PC-9 (cell line): ENCODE measurements around the gene ROBO1. TPM values are rescaled to one million over a fixed set of nuclear protein-coding genes. Genes with fewer than 3 reads are reported as not detected.

Experiments
- BruUV-seq: library from RNA; stranded (reverse); fragments of 400-500 nt; replicated peaks from 2 replicates; lab custom pipeline; 2021; lab: Mats Ljungman, UMichigan
- CTCF ChIA-PET: fragments of 300-600 bp; sonication (Branson Sonifier 250); formaldehyde crosslinking; loops from one replicate; lab custom pipeline; 2022; ENCODE audit warnings: antibody characterized with exemption; lab: Charles Lee
- POLR2A ChIA-PET: fragments of 300-600 bp; sonication (Branson Sonifier 250); formaldehyde crosslinking; loops from one replicate; lab custom pipeline; 2022; ENCODE audit warnings: antibody characterized with exemption; ENCODE audit not compliant: unreplicated experiment; lab: Charles Lee
- DNase-seq, 2 experiments: peaks; one replicate each; pipeline versions ENCODE4 v3.0.0 to v3.0.0-alpha.2; 2015 to 2022; ENCODE audit warnings: mixed read lengths in 1 of 2
- H2AFZ ChIP-seq: fragments of 200-600 bp; sonication (generic); 2 replicates; pipeline ENCODE4 v1.8.1; 2017; ENCODE audit warnings: antibody characterized with exemption
- H3F3A ChIP-seq: fragments of 200-600 bp; sonication (generic); 2 replicates; pipeline ENCODE4 v1.8.1; 2017; ENCODE audit warnings: antibody characterized with exemption, mild to moderate bottlenecking, low read depth; ENCODE audit not compliant: insufficient read depth
- H3K27ac ChIP-seq: fragments of 200-600 bp; sonication (generic); 2 replicates; pipeline ENCODE4 v1.6.1; 2016; ENCODE audit warnings: mixed run types
- H3K27me3 ChIP-seq: fragments of 200-600 bp; sonication (generic); 2 replicates; pipeline ENCODE4 v1.6.1; 2016; ENCODE audit warnings: low read depth, mixed run types; ENCODE audit not compliant: insufficient read depth
- H3K36me3 ChIP-seq: fragments of 200-600 bp; sonication (generic); 2 replicates; pipeline ENCODE4 v1.6.1; 2016; ENCODE audit warnings: low read depth, mixed run types
- H3K4me1 ChIP-seq: fragments of 200-600 bp; sonication (generic); replicated peaks from 2 replicates; pipeline ENCODE4 v1.6.1; 2016; ENCODE audit warnings: mixed run types; ENCODE audit not compliant: insufficient read depth
- H3K4me2 ChIP-seq: fragments of 200-600 bp; sonication (generic); 2 replicates; pipeline ENCODE4 v1.6.1; 2017; ENCODE audit warnings: mixed run types
- H3K4me3 ChIP-seq: fragments of 200-600 bp; sonication (generic); 2 replicates; pipeline ENCODE4 v1.6.1; 2016; ENCODE audit warnings: mixed run types
- H3K79me2 ChIP-seq: fragments of 200-600 bp; sonication (generic); 2 replicates; pipeline ENCODE4 v1.6.1; 2017; ENCODE audit warnings: low read depth, mixed run types
- H3K9me2 ChIP-seq: fragments of 200-600 bp; sonication (generic); 2 replicates; pipeline ENCODE4 v1.8.1; 2017; ENCODE audit warnings: mild to moderate bottlenecking; ENCODE audit not compliant: insufficient read depth
- H3K9me3 ChIP-seq: fragments of 200-600 bp; sonication (generic); 2 replicates; pipeline ENCODE4 v1.8.1; 2016; ENCODE audit warnings: low read depth; ENCODE audit not compliant: insufficient read depth
- H4K20me1 ChIP-seq: fragments of 200-600 bp; sonication (generic); 2 replicates; pipeline ENCODE4 v1.8.1; 2017; ENCODE audit not compliant: insufficient read depth
- CTCF ChIP-seq: fragments of 200-600 bp; sonication (generic); conservative IDR thresholded peaks from 2 replicates; pipeline ENCODE4 v1.6.1; 2017; ENCODE audit warnings: mixed run types, antibody characterized with exemption, mild to moderate bottlenecking, moderate library complexity
- EZH2 ChIP-seq: fragments of 200-600 bp; sonication (generic); IDR thresholded peaks from 2 replicates; pipeline ENCODE4 v1.8.0; 2017; ENCODE audit warnings: antibody characterized with exemption, low read depth
- intact Hi-C: fragments of 100-400 bp; cut with micrococcal nuclease; formaldehyde crosslinking; loops from one replicate; pipeline ENCODE4 v1.10.0; 2022; ENCODE audit not compliant: unreplicated experiment
- total RNA-seq: library from RNA; stranded (reverse); gene quantifications from 2 replicates; pipeline ENCODE4 v1.2.3, GENCODE V29; 2021

ROBO1 gene
- total RNA-seq, 1 experiment from 2014 or later, result 17.5 TPM

GRCh38 chr3:79250746-79251145, 517.1 kb downstream of the ROBO1 start:
- no peak for TF ChIP-seq EZH2
- no peak for TF ChIP-seq CTCF
- Histone ChIP-seq H3K4me2 (no peak overlapping the region), H3K4me1 (no peaks in the 10 kb centered on the region), H3K9me2 (0 out of 2 replicates have a peak, but pooled peaks cover 3% of the 10 kb centered on the region), H3K36me3 (no peaks in the 10 kb centered on the region), H3K4me3 (no peak overlapping the region), H3K79me2 (no peaks in the 10 kb centered on the region), H3F3A (no peaks in the 10 kb centered on the region), H3K9me3 (no peaks in the 10 kb centered on the region), H3K27ac (no peak overlapping the region), H3K27me3 (no peaks in the 10 kb centered on the region), H2AFZ (no peak overlapping the region), H4K20me1 (no peaks in the 10 kb centered on the region)
- ChIA-PET POLR2A (no interaction called here), CTCF (no interaction called here)
- no peak for DNase-seq
- BruUV-seq, result no TSS peak
- intact Hi-C loops, result no loop called here

GRCh38 chr3:79249701-79250100, 518.1 kb downstream of the ROBO1 start:
- BruUV-seq, result no TSS peak
- DNase-seq, result no peak
- intact Hi-C loops, result no loop called here
- Histone ChIP-seq H2AFZ (no peak overlapping the region), H3K27ac (no peak overlapping the region), H4K20me1 (no peaks in the 10 kb centered on the region), H3K9me2 (0 out of 2 replicates have a peak, but pooled peaks cover 3% of the 10 kb centered on the region), H3F3A (no peaks in the 10 kb centered on the region), H3K27me3 (no peaks in the 10 kb centered on the region), H3K9me3 (no peaks in the 10 kb centered on the region), H3K4me2 (no peak overlapping the region), H3K4me1 (no peaks in the 10 kb centered on the region), H3K4me3 (no peak overlapping the region), H3K79me2 (no peaks in the 10 kb centered on the region), H3K36me3 (no peaks in the 10 kb centered on the region)
- TF ChIP-seq CTCF, result no peak
- no peak for TF ChIP-seq EZH2
- POLR2A ChIA-PET, result no interaction called here
- CTCF ChIA-PET, result no interaction called here

GRCh38 chr3:79247725-79248043, 520.1 kb downstream of the ROBO1 start:
- intact Hi-C loops, result no loop called here
- H3F3A ChIP-seq, result no peaks in the 10 kb centered on the region
- ChIA-PET CTCF (no interaction called here), POLR2A (no interaction called here)
- TF ChIP-seq EZH2, result no peak
- TF ChIP-seq CTCF, result no peak
- no peaks in the 10 kb centered on the region for H3K79me2 ChIP-seq
- no peaks in the 10 kb centered on the region for H4K20me1 ChIP-seq
- no TSS peak for BruUV-seq
- no peak overlapping the region for H3K27ac ChIP-seq
- H3K4me1 ChIP-seq, result no peaks in the 10 kb centered on the region
- H3K4me2 ChIP-seq, result no peak overlapping the region
- H3K27me3 ChIP-seq, result no peaks in the 10 kb centered on the region
- DNase-seq, result no peak
- H3K9me3 ChIP-seq, result no peaks in the 10 kb centered on the region
- H2AFZ ChIP-seq, result no peak overlapping the region
- H3K36me3 ChIP-seq, result no peaks in the 10 kb centered on the region
- 0 out of 2 replicates have a peak, but pooled peaks cover 3% of the 10 kb centered on the region for H3K9me2 ChIP-seq
- H3K4me3 ChIP-seq, result no peak overlapping the region
